UCSD-AML1 (cell line): ENCODE results near the gene AFF2.

Experiments
- DNase-seq: peaks from one replicate; lab custom pipeline; 2025; ENCODE audit not compliant: unreplicated experiment; lab: John Stamatoyannopoulos, UW

The AFF2 gene

DNA sequence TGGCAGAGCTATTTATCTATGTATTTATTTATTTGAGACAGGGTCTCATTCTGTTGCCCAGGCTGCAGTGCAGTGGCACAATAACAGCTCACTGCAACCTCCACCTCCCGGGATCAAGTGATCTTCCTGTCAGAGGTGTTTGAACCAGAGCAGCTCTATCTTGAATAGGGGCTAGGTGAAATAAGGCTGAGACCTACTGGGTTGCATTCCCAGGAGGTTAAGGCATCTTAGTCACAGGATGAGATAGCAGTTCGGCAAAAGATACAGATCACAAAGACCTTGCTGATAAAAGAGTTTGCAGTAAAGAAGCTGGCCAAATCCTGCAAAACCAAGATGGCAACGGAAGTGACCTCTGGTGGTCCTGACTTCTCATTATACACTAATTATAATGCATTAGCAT is 501.9 kb downstream of the AFF2 start:
- DNase-seq, result no peak

DNA sequence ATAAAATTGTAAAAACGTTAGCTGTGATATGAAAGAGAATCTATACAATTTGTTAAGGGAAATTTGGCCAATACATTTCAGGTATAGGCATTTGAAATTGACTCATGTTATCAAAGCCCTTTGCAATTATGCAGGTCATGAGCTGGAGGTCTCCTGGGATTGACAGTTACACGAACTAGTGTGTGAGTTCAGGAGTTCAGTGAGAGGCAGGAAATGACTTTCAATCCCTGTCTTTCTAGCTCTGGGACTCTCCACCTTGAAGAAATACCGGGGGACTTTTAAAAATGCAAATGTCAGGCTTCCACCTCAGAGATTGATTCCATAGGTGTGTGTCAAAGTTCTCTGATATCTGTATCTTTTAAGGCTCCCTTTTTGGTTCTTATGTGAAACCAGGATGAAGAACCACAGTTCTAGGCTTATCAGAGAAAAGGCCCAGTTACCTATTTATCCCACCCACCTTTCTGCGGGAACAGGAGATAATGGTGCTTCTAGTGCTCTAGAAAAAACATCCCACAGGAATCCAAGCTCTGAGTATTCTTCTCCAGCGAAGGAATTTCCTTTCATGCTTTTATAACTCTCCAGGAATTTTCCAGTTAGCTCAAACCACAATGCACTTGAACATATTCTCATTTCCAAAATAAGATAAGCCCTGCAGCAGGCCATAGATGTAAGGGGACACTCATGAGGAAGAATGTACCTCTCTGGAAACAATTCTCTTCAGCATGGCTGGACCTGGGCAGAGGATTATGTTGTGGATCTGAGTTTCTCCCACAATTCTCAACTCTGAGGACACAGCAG is 503.6 kb downstream of the AFF2 start:
- no peak for DNase-seq

- DNase-seq, result peak; percentile 14
Observed at GRCh38 chrX:149004936-149005335, 504.5 kb downstream of the AFF2 start.

DNA sequence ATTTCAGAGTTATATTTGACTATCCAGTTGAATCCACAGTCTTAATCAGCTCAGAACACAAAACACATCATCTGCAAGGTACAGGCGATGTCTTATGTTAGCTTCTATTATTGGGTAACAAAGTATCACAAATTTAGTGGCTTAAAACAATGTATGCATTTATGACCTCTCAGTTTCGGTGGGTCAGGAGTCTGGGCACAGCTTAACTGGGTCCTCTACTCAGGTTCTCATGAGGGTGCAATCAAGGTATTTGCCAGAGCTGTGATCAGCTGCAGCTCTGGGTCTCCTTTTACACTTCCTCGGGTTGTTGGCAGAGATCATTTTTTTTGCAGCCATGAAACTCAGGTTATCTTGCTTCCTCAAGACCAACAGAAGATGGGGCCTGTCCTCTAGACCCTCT is 505.8 kb downstream of the AFF2 start:
- DNase-seq, result no peak

DNA sequence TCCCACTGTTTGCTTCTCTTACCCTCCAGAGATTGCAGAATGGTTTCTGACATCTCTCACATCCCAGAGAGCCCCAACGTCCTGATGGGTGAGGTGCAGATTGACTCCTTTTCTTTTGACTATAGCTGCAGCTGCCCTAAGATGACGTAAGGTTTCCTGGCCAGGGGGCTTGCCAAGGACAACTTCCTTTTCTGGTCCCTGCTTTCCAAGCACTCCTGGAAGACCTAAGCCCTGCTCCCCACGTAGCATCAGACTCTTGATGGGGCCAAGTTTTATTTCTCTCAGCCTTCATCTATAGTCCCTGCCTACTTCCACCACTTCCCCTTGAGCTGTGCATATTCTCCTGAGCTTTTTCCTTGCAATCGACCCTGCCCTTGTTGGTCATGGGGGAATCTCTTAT is 507.0 kb downstream of the AFF2 start:
- DNase-seq, result no peak

DNA sequence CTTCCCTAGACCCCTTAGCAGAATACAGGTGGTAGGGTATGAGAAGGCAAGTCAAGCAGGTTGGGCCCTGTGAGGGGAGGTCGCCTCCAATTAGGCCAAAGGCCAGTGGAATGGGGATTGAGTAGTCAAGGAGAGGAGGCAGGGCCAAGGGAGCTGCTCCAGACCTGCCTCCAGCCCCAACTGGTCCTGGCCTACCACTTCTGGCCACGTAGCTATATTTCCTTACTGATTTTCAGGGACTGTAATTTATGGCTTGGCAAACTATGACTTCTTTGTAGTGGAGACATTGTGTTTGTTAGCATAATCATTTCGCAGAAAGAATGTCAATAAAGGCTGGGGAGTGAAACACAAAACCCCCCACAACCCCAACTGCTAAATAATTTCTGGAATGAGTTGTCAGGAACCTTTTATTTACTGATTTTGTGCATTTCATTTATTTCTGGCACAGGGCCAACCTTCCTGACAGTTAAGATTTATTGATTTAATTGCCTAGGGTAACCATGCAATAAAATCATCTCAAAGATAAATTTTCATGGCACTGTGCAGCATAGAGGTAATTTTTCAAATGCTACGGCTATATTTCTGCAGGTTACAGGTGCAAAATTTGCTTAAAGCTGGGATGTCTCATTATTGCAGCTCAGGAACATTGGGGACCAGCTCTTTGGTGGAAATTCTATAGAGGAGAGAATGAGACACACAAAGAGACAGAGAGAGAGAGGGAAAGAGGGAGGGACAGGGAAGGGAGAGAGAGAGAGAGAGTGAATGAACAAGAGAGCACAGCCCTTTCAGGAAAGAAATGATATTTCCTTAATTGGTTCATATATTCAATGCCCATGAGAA is 509.8 kb downstream of the AFF2 start:
- no peak for DNase-seq

- no peak for DNase-seq
Observed at GRCh38 chrX:149010853-149011224, 510.4 kb downstream of the AFF2 start.

DNA sequence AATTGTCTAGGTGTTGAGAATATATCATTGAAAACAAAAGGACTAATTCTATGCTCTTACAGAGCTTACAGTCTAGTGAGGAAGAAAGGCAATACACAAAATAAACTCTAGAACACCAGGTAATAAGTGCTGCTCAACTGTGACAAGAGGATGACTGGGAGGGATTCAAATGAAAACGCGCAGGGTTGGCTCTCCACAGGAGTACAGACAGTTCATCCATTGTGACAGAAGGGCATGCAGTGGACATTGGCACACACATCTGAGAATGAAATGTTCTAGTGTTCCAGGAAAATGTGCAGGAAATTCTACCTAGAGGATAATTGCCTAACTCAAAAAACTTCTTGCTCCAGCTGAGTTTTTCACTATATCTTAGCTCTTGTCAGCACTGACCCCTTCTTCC is 512.7 kb downstream of the AFF2 start:
- no peak for DNase-seq

DNA sequence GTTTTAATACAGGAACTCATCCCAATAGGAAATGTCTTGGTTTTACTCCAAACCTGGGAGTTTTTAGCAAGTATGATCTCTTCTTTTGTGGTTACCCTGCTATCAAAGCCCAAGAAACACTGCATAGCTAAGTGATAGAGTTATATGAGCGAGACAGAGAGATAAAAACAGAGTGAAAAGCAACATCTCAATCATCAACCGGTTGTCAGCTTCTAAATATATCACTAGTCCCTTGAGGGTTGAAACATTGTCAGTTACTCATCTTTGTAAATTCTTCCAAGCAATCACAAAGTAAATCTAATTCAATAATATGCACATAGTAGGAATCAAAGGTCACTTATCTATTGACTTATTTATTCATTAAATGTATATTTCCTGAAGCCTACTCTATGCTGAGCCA is 520.7 kb downstream of the AFF2 start:
- DNase-seq, result no peak

- no peak for DNase-seq
Observed at GRCh38 chrX:149022485-149022884, 522.1 kb downstream of the AFF2 start.

- DNase-seq, result no peak
Observed at GRCh38 chrX:149032449-149032848, 532.0 kb downstream of the AFF2 start.

DNA sequence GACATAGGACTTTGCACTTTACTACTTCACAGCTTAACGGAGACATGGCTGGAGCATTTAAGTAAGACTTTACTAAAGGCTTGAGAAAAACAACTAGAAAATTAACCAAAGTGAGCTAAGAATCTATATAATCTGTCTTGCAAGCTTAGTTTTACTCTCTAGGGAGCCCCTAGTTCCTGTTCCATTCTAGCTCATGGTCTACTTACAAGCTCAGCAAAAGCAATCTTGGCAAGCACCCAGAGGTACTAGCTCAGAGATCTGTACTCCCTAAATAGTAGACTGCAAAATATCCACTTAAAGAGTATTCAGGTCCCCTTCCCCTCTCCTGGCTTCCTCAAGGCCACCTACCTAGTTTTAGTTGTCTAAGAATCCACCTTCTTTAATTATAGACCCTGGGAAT is 535.7 kb downstream of the AFF2 start:
- DNase-seq, result no peak

DNA sequence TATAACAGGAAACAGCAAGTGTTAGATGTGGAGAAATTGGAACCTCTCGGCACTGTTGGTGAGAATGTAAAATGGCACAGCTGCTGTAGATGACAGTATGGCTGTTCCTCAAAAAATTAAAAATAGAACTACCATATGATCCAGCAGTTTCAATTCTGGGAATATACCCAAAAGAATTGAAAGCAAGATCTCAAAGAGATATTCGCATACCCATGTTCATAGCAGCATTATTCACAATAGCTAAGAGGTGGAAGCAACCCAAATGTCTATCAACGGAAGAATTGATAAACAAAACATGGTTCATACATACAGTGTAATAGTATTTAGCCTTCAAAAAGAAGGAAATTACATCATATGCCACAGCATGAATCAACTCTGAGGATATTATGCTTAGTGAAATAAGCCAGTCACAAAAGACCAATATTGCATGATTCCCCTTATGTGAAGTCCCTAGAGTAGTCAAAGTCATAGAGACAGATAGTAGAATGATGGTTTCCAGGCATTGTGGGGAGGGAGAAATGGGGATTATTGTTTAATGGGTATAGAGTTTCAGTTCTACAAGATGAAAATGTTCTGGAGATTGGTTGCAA is 537.0 kb downstream of the AFF2 start:
- no peak for DNase-seq

GRCh38 chrX:149039057-149039456 is 538.6 kb downstream of the AFF2 start:
- DNase-seq, result no peak

DNA sequence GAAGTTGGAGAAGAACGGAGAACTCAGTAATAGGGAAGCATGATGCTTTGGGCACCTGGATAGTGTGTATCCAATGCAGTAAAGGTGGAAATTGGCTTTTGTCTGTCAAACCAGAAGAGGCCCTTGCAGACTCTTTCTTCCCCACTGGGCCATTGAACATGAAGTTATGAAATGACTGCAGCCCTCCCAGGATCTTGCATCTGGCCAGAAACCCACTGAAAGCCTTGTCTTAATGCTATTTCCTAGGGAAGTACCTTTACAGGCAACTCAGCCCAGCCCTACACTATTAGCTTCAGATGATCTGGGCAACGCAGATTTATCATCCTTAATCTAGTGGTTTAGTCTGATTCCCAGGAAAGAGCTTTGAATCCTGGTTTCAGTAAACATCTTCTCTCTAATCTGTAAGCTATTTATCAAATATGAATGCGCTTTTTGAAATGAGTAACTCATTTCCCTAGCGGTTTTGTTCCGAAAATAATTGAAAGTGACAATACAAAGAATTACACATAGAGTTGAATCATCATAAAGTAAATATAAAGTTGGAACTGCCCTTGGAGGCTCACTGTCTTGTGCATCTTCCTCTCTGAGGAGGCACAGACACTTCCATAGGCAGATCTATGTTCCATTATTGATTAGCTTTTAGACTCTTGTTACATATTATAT is 540.6 kb downstream of the AFF2 start:
- no peak for DNase-seq

DNA sequence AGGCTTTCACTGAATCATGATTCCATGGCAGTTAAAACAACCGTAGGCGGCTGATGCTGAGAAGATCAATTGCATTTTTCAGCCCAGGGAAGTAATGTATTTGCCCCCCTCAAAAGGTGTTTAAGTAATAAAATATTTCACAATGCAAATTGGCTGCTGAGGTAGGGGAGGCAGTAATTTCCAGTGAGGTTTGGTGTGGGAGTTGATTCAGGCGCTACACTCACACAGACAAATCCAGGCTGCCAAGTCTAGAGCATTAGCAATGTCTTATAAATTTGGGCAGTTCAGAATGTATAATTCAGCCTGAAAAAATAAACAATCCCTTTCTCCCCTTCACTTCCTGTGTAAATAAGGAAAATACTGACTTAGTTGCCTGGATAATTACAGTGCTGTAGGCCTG is 543.0 kb downstream of the AFF2 start:
- no peak for DNase-seq

- DNase-seq, result no peak
Observed at GRCh38 chrX:149044471-149044870, 544.1 kb downstream of the AFF2 start.

- DNase-seq, result no peak
Observed at GRCh38 chrX:149045645-149046210, 545.3 kb downstream of the AFF2 start.
